Activated T-cell treated with anti-CD3 and anti-CD28 coated beads, Interleukin-2, amount 50 U/mL, for 24 hours (primary cell): ENCODE measurements around the gene MRFAP1L1.

Source experiments
- DNase-seq: peaks from one replicate; pipeline ENCODE4 v3.0.0-alpha.2; 2020
- H3K27ac Mint-ChIP-seq: 2 replicates; pipeline ENCODE4 v1.8.0; 2020; ENCODE audit warnings: mild to moderate bottlenecking, mixed read lengths
- H3K27me3 Mint-ChIP-seq: 2 replicates; pipeline ENCODE4 v1.8.0; 2020; ENCODE audit warnings: mixed read lengths
- H3K36me3 Mint-ChIP-seq: 2 replicates; pipeline ENCODE4 v1.8.0; 2020; ENCODE audit warnings: low read depth, mixed read lengths
- H3K4me1 Mint-ChIP-seq: 2 replicates; pipeline ENCODE4 v1.8.0; 2020; ENCODE audit warnings: low read depth, mixed read lengths
- H3K4me3 Mint-ChIP-seq: 2 replicates; pipeline ENCODE4 v1.8.0; 2020; ENCODE audit warnings: mild to moderate bottlenecking, moderate library complexity, mixed read lengths
- H3K9me3 Mint-ChIP-seq: 2 replicates; pipeline ENCODE4 v1.8.0; 2020; ENCODE audit warnings: mixed read lengths

The MRFAP1L1 gene

DNA sequence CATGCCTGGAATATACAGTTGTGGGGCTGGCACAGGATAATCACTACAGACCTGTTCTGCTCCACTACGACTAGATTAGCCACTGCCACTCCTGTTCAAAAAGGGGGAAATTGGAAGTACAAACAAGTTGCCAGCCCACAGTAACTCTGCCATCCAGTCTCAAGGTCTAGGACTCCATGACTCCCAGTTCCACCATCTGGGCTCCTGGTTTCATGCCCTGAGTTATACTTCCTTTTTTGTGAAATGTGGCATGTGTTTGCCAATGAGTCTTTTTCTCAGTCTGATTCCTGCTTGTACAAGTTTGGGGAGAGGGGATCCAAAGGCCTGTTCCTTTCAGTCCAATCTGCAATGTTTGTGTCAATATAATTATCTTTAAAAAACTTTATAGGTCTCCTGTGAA is 5.3 kb upstream of the MRFAP1L1 start:
- Mint-ChIP-seq H3K27me3 (no peaks in the 10 kb centered on the region), H3K27ac (peak overlapping the region; percentile 66), H3K9me3 (no peaks in the 10 kb centered on the region), H3K36me3 (peaks cover 24% of the 10 kb centered on the region), H3K4me3 (no peak overlapping the region), H3K4me1 (peaks cover 32% of the 10 kb centered on the region)
- peak; percentile 8 for DNase-seq

DNA sequence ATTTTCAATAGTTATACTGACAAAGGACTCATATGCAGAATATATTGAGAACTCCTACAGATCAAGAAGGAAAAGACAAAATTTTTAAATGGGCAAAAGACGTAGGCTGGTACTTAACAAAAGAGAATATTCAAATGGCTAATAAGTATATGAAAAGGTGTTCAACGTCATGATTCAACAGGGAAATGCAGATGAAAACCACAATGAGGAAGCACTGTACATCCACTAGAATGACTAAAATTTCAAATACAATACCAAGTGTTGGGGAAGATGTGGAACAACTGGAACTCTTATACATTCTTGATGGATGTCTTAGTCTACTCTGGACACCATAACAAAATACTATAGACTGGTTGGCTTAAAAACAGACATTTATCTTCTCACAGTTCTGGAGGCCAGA is 1.3 kb upstream of the MRFAP1L1 start:
- Mint-ChIP-seq H3K36me3 (peaks cover 38% of the 10 kb centered on the region), H3K4me1 (peaks cover 48% of the 10 kb centered on the region), H3K9me3 (no peaks in the 10 kb centered on the region), H3K27me3 (no peaks in the 10 kb centered on the region), H3K4me3 (no peak overlapping the region), H3K27ac (no peak overlapping the region)
- no peak for DNase-seq

DNA sequence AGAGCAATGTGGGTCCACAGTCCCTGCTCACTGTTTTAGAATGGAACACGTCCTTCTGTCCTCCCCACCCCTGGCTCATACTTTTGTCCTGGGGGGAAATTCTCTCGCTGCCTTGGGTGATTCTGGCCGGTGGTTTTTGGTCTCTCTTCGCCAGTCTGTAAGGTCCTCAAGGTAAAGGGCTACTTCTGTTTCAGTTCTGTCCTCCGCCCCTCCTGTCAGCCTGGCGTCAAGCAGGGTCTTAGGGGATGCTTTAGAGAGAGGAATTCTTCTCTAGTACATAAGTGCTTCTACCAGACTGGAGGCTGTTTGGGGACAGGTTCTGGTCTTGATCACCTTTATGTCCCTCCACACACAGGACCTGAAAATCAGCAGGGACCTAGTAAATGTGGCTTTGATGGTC is 617 bp upstream of the MRFAP1L1 start:
- H3K27me3 Mint-ChIP-seq: no peaks in the 10 kb centered on the region
- peak overlapping the region; percentile 98 for H3K27ac Mint-ChIP-seq
- H3K4me1 Mint-ChIP-seq: peaks cover 48% of the 10 kb centered on the region
- H3K4me3 Mint-ChIP-seq: peak overlapping the region; percentile 98
- peak; percentile 34 for DNase-seq
- no peaks in the 10 kb centered on the region for H3K9me3 Mint-ChIP-seq
- peaks cover 44% of the 10 kb centered on the region for H3K36me3 Mint-ChIP-seq

DNA sequence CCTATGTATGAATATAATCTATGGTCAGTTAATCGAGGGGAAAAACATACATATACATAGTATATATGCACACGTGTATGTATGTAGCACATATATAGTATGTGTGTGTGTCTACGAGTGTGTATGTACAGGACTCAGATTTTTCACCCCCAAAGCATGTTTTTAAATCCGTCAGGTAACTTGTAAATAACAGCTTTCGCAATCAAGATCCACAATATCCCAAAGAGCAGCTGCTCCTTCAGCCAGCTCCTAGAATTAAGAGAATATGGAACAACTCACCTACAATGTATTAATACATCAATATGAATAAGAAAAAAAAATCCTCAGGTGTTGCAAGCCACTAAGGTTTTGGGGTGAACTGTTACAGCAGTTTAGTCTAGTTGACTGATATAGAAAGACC is 3.5 kb downstream of the MRFAP1L1 start:
- Mint-ChIP-seq H3K36me3 (peaks cover 79% of the 10 kb centered on the region), H3K27ac (peak overlapping the region; percentile 89), H3K4me1 (peaks cover 70% of the 10 kb centered on the region), H3K4me3 (peak overlapping the region; percentile 98), H3K9me3 (no peaks in the 10 kb centered on the region), H3K27me3 (no peaks in the 10 kb centered on the region)
- no peak for DNase-seq

DNA sequence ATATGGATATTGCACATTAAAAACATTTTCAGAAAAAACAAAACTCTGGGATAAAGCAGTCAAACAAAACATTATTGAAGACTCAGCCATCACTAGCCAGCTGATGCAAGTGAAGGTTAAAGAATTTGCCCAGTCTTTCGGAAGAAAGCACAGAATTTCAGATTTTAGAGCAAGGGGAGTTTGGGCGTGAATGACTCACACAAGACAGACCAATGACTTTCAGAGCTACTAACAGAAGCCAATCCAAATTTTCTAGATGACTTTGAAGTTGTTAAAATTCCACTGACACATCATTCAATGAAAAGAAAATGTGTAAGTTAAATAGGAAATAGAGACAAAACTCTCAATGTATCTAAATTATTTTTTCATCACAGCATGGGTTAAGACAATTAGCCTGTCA is 4.0 kb downstream of the MRFAP1L1 start:
- no peak for DNase-seq
- peaks cover 67% of the 10 kb centered on the region for H3K4me1 Mint-ChIP-seq
- peaks cover 82% of the 10 kb centered on the region for H3K36me3 Mint-ChIP-seq

DNA sequence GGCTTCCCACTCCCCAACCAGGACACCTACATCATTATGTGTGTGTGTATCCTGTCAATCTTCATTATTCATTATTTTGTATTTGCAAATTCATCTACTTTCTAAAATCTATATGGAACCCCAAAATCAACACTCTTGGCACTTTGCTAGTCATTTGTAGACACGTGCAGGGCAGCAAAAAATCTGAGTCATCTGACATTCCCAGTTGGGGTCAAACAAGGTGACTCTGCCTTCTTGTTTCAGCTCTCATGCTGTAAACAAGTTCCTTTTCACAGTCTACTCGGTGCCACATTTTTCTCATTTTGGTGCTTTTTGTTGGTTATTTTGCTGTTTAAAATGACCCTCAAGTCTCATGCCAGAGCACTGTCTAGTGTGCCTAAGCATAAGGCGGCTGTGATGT is 5.9 kb downstream of the MRFAP1L1 start:
- Mint-ChIP-seq H3K36me3 (peaks cover 89% of the 10 kb centered on the region), H3K4me1 (peaks cover 78% of the 10 kb centered on the region), H3K4me3 (no peak overlapping the region)

More for the DNA sequence above, 4.0 kb downstream of the MRFAP1L1 start:
- H3K4me3 Mint-ChIP-seq: peak overlapping the region; percentile 35
- H3K9me3 Mint-ChIP-seq: no peaks in the 10 kb centered on the region
- H3K27ac Mint-ChIP-seq: peak overlapping the region; percentile 89
- H3K27me3 Mint-ChIP-seq: no peaks in the 10 kb centered on the region

DNA sequence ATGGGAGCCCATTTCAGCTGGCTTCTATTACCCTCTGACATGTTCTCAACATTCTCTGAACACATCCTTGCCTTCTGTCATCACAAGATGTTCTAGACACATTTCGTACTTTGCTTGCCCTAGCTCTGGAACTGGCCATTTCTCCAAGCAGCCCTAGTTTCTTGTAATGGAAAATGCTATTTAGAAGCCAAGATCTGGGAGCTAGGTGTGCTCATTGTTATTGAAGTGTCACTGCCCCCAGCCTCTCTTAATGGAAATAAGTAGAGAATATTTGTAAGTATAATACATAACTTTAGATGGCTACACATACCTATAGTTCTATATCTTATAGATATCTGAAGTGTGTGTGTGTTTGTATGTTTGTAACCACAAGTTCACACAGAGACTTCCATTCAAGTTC is 6.9 kb downstream of the MRFAP1L1 start:
- Mint-ChIP-seq H3K4me3 (no peak overlapping the region), H3K4me1 (peaks cover 76% of the 10 kb centered on the region), H3K36me3 (peaks cover 79% of the 10 kb centered on the region), H3K27ac (peak overlapping the region; percentile 67), H3K9me3 (no peaks in the 10 kb centered on the region), H3K27me3 (no peaks in the 10 kb centered on the region)
- no peak for DNase-seq

More for the DNA sequence above, 5.9 kb downstream of the MRFAP1L1 start:
- H3K9me3 Mint-ChIP-seq: no peaks in the 10 kb centered on the region
- no peaks in the 10 kb centered on the region for H3K27me3 Mint-ChIP-seq
- DNase-seq: no peak
- H3K27ac Mint-ChIP-seq: peak overlapping the region; percentile 84

DNA sequence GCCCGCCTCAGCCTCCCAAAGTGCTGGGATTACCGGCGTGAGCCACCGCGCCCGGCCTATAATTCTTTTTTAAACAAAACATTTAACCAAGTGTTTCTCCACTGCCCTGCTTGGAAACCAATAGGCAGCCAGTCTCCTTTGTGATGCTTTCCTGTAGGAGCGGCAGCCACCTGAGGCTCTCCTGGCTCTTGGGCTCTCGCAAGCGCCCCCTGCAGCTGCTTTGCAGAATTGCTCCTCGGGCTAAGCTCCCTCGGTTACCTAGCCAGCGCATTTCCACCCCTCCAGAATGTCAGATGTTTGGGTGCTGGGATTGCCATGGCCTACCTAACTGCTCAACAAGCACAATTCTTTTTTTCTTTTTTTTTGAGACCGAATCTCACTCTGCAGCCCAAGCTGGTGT is 8.3 kb downstream of the MRFAP1L1 start:
- Mint-ChIP-seq H3K4me1 (peaks cover 72% of the 10 kb centered on the region), H3K27me3 (no peaks in the 10 kb centered on the region), H3K9me3 (no peaks in the 10 kb centered on the region), H3K4me3 (no peak overlapping the region), H3K27ac (no peak overlapping the region), H3K36me3 (peaks cover 66% of the 10 kb centered on the region)
- peak; percentile 61 for DNase-seq

DNA sequence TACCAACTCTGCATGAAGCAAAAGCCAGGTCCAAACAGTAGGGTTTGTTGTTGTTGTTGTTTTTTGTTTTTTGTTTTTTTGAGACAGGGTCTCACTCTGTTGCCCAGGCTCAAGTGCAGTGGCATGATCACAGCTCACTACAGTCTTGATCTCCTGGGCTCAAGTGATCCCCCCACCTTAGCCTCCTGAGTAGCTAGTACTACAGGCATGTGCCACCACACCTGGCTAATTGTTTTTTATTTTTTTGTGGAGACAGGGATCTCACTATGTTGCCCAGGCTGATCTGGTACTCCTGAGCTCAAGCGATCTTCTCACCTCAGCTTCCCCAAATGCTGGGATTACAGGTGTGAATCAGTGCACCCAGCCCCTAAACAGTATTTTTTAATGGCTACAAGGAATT is 9.8 kb downstream of the MRFAP1L1 start:
- H3K4me1 Mint-ChIP-seq: peaks cover 72% of the 10 kb centered on the region
- H3K27ac Mint-ChIP-seq: peak overlapping the region; percentile 70
- H3K4me3 Mint-ChIP-seq: no peak overlapping the region
- H3K27me3 Mint-ChIP-seq: no peaks in the 10 kb centered on the region
- peaks cover 51% of the 10 kb centered on the region for H3K36me3 Mint-ChIP-seq
- H3K9me3 Mint-ChIP-seq: no peaks in the 10 kb centered on the region
- DNase-seq: no peak

DNA sequence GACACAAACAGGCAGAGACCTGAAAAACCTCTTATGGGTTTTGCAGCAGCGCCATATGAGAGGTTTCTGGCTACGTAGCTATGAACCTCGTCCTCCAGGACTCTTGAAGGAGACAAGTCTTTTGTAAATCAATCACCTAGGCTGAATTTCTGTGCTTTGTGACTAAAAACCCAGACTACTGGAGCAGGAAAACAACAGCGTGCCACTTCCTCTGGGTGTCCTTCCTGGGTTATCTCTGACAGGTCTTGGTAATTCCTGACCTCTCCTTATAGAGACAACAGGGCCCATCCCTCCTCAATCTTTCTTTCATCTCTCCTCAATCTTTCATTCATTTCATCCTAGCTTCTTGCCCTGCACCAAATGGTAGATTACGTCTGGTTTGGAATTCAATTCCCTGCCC is 10.3 kb downstream of the MRFAP1L1 start:
- Mint-ChIP-seq H3K27me3 (no peaks in the 10 kb centered on the region), H3K36me3 (peaks cover 46% of the 10 kb centered on the region), H3K4me1 (peaks cover 72% of the 10 kb centered on the region), H3K9me3 (no peaks in the 10 kb centered on the region), H3K4me3 (no peak overlapping the region), H3K27ac (peak overlapping the region; percentile 70)
- no peak for DNase-seq

DNA sequence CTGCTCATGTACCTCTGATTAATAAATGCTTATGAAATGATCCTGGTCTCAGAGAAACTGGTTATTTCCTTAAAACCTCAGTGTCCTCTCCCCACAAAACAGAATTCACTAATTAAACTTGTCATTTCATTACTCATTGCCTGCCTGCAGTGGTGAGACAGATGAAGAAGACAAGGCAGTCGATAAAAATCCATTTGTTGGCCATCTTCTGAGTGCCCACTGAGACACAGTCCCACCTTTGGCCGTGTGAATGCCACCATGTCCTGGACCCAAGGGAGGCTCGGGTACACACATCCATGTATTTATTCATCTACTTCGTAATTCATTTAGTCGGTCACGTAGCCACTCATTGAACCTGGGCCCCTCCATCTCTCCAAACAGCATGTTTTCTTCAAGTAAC is 12.5 kb downstream of the MRFAP1L1 start:
- peaks cover 76% of the 10 kb centered on the region for H3K4me1 Mint-ChIP-seq
- peak overlapping the region; percentile 95 for H3K27ac Mint-ChIP-seq
- no peaks in the 10 kb centered on the region for H3K9me3 Mint-ChIP-seq
- H3K4me3 Mint-ChIP-seq: no peak overlapping the region
- H3K27me3 Mint-ChIP-seq: no peaks in the 10 kb centered on the region
- DNase-seq: no peak
- H3K36me3 Mint-ChIP-seq: peaks cover 29% of the 10 kb centered on the region

DNA sequence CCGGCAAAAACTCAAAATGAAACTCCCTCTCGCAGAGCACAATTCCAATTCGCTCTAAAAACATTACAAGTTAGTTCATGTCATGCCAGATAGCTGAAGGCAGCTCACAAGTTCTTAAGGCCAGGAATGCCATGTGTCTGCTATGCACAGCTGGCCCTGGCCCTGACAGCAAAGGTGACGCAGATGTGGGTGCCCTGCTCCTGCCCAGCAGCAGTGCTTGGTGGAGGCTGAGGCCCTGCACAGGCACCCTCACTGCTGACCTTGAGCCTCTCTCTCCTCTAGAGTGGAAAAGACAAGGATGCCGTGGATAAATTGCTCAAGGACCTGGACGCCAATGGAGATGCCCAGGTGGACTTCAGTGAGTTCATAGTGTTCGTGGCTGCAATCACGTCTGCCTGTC is 13.1 kb downstream of the MRFAP1L1 start:
- Mint-ChIP-seq H3K4me1 (peaks cover 77% of the 10 kb centered on the region), H3K9me3 (no peaks in the 10 kb centered on the region), H3K36me3 (peaks cover 24% of the 10 kb centered on the region), H3K27me3 (no peaks in the 10 kb centered on the region), H3K4me3 (peak overlapping the region; percentile 54), H3K27ac (peak overlapping the region; percentile 95)
- no peak for DNase-seq

DNA sequence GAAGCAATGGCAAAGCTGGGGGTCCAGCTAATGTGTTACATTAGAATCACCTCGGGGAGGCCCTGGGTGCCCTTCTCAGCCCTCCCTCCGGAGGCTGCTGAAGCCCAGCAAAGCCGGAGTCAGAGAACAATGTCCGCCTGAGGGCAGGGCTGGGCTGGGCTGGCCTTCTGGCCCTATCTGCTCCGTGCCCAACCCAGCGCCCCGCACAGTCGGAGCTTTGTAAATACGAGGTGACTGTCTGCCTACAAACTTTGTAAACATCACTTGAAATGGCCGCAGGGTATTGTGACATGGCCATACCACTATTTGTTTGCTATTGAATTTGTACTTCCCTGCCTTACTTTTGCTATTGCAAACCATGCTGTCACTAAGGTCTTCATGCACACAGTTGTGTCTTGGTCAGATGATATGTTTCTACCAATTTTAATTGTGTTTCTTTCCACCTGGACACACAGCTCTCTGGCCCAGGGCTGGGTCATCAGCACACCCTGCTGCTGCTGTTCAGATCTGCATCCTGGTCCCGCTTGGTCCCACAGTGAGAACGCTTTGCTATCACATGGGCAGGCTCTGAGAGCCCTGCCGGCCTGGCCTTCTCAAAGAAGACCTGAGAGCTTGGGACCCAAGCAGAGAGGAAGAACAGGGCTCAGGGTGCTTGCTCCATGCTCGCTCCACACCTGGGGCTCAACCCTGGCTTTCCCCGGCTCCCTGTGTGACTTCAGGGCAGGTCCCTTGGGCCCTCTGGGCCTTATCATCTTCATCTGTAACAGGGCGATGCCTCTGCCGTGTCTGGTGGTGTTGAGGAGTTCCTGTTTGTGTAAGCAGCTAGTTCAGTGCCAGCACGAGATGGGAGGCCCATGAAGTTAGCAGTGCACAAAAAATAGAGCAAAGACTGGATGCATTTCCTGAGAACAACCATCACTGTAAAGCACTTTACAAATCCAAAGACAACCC is 13.7 kb downstream of the MRFAP1L1 start:
- Mint-ChIP-seq H3K9me3 (no peaks in the 10 kb centered on the region), H3K27me3 (no peaks in the 10 kb centered on the region), H3K4me1 (peaks cover 81% of the 10 kb centered on the region), H3K36me3 (peaks cover 19% of the 10 kb centered on the region), H3K27ac (peak overlapping the region; percentile 95), H3K4me3 (peak overlapping the region; percentile 54)
- DNase-seq: peak; percentile 62

DNA sequence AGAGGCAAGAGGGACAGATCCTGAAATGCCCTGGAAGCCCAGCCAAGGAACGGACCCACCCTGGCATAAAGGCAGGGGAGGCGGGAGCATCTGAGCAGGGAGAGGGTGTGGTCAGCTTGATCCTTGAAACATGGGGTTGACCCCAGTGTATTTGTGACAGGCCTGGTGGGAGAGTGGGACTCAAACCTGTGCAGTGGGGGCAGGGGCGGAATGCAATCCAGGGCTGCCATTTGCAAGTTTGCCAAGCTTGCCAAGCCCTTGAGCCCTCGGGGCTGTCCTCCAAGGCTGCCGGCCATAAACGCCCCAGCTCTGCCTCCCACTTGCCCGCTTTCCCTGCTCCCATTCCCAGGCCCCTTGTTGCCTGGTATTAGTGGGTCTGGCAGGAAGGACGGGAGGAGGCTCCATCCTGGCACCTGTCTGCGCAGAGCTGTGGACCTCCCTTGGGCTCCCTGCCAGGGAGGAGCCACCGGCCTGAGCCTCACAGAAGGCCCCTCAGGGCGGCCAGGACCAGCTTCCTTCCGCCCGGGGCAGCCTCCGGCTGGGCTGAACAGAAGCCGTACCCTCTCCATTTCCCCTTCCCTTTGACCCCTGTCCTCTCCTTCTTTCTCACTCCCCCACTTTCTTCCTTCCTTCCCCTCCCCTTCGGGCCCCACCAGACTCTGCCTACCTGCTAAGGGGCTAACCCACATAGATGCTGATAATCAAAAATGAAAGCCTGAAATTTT is 15.3 kb downstream of the MRFAP1L1 start:
- Mint-ChIP-seq H3K36me3 (peaks cover 4% of the 10 kb centered on the region), H3K27me3 (no peaks in the 10 kb centered on the region), H3K4me3 (peak overlapping the region; percentile 43), H3K9me3 (no peaks in the 10 kb centered on the region), H3K4me1 (peaks cover 84% of the 10 kb centered on the region), H3K27ac (peak overlapping the region; percentile 95)
- no peak for DNase-seq
